ENCODE data around the gene TPRN. TPM values are rescaled to one million over a fixed set of nuclear protein-coding genes. Genes with fewer than 3 reads are reported as not detected.
A peak's percentile ranks its signal among the peaks of the same experiment; 100 is the strongest.

The TPRN gene
- total RNA-seq, 1 experiment from 2014 or later, result 5.7 TPM

DNA sequence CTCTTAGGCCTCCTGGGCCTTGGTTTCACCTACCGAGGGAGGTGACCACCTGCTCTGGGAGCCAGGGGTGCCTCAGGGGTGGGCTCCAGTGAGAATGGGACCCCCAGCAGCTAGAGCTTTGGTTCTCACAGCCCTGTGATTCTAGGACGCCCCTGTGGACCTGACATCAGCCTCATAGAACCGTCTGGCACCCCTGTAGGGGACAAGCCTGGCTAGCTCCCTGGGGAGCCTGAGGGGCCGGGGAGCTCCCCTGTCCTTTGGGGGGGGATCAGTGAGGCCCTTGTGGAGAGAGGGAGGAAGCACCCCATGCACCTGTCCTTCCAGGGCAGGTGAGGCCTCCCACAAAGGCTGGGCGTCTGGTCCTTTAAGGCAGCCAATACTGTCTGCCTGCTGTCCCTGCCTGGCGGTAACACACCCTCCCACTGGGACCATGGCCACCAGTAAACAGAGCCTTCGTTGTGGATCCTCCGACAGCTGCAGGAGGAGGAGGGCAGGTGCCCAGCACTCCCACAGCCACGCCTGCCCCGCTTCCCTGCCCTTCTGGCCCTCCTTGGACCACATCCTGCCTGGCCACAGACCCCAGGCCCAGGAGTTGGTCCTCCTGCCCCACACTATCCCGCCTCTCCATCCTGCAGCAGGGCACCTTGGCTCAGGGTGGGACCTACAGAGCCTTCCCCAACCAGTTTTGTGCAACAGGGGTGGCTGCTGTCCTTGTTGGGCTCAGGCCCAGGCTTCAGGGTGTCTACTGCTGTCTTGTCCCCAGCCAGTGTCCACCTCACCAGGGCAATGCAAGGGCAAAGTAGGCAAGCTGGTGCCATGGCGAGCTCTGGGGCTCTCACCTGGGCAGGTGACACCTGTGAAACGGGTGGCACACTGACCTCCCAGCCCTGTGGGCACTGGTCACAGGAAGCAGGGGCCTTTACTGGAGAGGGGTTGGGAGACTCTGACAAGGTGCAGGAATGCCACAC lies 37.5 kb upstream of the TPRN start:
- no peaks in the 10 kb centered on the region for H3K9me3 ChIP-seq (ENCODE audit: low read length)
- H3K36me3 ChIP-seq (ENCODE audit: insufficient read depth, low read length), result peaks cover 15% of the 10 kb centered on the region
- H3K79me2 ChIP-seq (ENCODE audit: low read length), result 0 out of 2 replicates have a peak, but pooled peaks cover 5% of the 10 kb centered on the region
- no peak overlapping the region for H2AFZ ChIP-seq (ENCODE audit: low read length)
- H3K27ac ChIP-seq (ENCODE audit: low read length), result no peak overlapping the region
- H3K27me3 ChIP-seq (ENCODE audit: low read length), result no peaks in the 10 kb centered on the region
- H3K4me3 ChIP-seq (ENCODE audit: low read length), result no peak overlapping the region
- no peaks in the 10 kb centered on the region for H3K9me2 ChIP-seq (replicated peaks; ENCODE audit: insufficient read depth, low read length)
- peaks cover 51% of the 10 kb centered on the region for H4K20me1 ChIP-seq (ENCODE audit: insufficient read depth, low read depth, low read length)
- H3K4me1 ChIP-seq (ENCODE audit: low read length), result peaks cover 65% of the 10 kb centered on the region
- peak overlapping the region; percentile 9 for H3K4me2 ChIP-seq (ENCODE audit: low read depth, low read length, poor library complexity, severe bottlenecking)
- DNase-seq, result no peak
- H3K9ac ChIP-seq (ENCODE audit: low read length), result peak overlapping the region; percentile 25; the same call in 1 of the 2 replicates

DNA sequence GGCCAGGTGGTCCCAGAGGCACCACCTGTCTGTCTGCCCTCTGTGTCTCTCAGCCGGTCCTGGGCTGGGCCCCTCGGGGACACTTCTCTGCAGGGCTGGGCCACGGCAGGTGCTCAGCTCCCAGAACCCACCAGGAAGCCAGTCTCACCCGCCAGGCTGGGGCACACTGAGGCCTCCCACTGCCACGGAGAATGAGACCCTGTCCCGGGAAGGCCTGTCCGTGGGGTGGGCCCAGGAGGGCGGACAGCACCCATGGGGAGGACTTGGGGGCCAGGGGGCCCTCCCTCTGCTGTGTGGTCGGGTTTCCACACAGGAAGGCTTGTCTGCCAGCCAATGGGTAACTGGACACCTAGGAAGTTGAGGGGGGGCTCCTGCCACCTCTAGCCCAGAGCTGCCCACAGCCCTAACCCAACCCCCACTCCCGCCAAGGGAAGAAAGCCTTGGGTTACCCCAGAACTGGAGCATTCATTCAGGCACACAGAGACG lies 36.4 kb upstream of the TPRN start:
- Histone ChIP-seq H3K9me3 (ENCODE audit: low read length) (no peaks in the 10 kb centered on the region), H4K20me1 (ENCODE audit: insufficient read depth, low read depth, low read length) (peaks cover 40% of the 10 kb centered on the region), H3K79me2 (ENCODE audit: low read length) (0 out of 2 replicates have a peak, but pooled peaks cover 4% of the 10 kb centered on the region), H3K27me3 (ENCODE audit: low read length) (no peaks in the 10 kb centered on the region), H3K4me3 (ENCODE audit: low read length) (peak overlapping the region; percentile 30; the same call in 1 of the 2 replicates), H2AFZ (ENCODE audit: low read length) (no peak overlapping the region), H3K9ac (ENCODE audit: low read length) (peak overlapping the region; percentile 36), H3K4me2 (ENCODE audit: low read depth, low read length, poor library complexity, severe bottlenecking) (peak overlapping the region; percentile 52), H3K27ac (ENCODE audit: low read length) (no peak overlapping the region), H3K4me1 (ENCODE audit: low read length) (peaks cover 55% of the 10 kb centered on the region), H3K36me3 (ENCODE audit: insufficient read depth, low read length) (peaks cover 4% of the 10 kb centered on the region), H3K9me2 (replicated peaks; ENCODE audit: insufficient read depth, low read length) (no peaks in the 10 kb centered on the region)
- DNase-seq, result no peak

DNA sequence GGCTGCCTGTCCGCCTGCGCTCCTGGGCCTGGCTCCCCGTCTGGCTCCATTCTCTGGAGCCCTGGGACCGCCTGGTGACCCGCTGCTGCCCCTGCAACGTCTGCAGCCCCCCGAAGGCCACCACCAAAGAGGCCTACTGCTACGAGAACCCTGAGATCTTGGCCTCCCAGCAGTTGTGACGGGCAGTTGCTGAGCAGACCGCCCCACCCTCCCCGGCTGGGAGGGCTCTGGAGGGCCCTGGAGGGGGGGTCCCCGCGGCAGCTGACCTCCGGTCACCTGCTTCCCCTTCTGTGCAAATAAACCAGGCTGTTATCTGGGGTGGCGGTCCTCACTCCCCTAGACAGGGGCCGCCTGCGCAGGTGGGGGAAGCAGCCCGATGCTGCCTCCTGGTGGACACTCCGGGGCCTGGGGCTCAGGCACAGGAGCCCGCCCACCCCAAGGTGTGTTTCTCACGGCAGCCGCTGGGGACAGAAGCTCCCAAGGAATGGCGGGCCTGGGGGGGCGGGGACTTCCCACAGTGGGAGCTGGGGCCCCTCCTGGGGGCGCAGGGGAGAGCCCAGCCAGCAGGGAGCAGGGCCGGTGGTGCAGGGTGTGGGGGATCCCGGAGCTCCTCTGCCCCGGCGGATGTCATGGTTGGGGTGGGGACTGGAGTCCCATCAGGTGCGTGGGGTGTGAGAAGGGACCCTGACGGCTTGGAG lies 35.8 kb upstream of the TPRN start:
- Histone ChIP-seq H3K36me3 (ENCODE audit: insufficient read depth, low read length) (no peaks in the 10 kb centered on the region), H3K9me3 (ENCODE audit: low read length) (no peaks in the 10 kb centered on the region), H3K79me2 (ENCODE audit: low read length) (no peaks in the 10 kb centered on the region), H3K9me2 (replicated peaks; ENCODE audit: insufficient read depth, low read length) (no peaks in the 10 kb centered on the region), H2AFZ (ENCODE audit: low read length) (no peak overlapping the region), H4K20me1 (ENCODE audit: insufficient read depth, low read depth, low read length) (peaks cover 35% of the 10 kb centered on the region; the same call in 1 of the 2 replicates), H3K4me2 (ENCODE audit: low read depth, low read length, poor library complexity, severe bottlenecking) (peak overlapping the region; percentile 52), H3K9ac (ENCODE audit: low read length) (peak overlapping the region; percentile 36), H3K4me1 (ENCODE audit: low read length) (peaks cover 54% of the 10 kb centered on the region), H3K27ac (ENCODE audit: low read length) (no peak overlapping the region), H3K4me3 (ENCODE audit: low read length) (peak overlapping the region; percentile 30; the same call in 1 of the 2 replicates), H3K27me3 (ENCODE audit: low read length) (no peaks in the 10 kb centered on the region)
- DNase-seq, result peak; percentile 95

DNA sequence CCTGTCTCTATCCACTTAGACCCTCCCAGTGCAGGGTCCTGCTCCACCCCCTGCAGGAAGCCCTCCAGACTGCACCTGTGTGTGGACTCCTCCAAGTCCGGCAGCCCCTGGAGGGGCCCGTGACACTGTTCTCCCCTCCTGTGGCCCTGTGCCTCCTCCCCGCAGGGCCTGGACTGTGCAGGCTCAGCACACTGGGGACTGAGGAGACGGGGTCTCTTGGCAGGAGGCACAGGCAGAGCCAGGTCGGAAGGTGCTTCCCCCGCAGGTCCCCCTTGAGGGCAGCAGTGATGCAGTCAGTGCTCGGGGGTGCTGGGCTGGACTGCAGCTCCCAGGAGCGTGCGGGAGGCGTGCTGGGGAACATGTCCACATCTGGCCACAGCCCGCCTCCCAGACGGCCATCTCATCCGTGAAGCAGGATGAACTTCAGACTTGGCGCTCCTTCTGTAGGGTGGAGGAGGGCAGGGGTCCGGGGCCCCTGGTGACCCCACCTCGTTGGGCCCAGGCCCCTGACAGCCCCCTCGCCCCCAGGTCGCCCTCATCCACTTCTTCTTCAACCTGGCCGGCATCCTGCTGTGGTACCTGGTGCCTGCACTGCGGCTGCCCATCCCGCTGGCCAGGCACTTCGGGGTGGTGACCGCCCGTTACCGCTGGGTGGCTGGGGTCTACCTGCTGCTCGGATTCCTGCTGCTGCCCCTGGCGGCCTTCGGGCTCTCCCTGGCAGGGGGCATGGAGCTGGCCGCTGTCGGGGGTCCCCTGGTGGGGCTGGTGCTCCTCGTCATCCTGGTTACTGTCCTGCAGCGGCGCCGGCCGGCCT lies 35.1 kb upstream of the TPRN start:
- H3K9me3 ChIP-seq (ENCODE audit: low read length), result no peaks in the 10 kb centered on the region
- H3K4me2 ChIP-seq (ENCODE audit: low read depth, low read length, poor library complexity, severe bottlenecking), result peak overlapping the region; percentile 70
- H3K4me1 ChIP-seq (ENCODE audit: low read length), result peaks cover 54% of the 10 kb centered on the region
- H2AFZ ChIP-seq (ENCODE audit: low read length), result no peak overlapping the region
- H3K36me3 ChIP-seq (ENCODE audit: insufficient read depth, low read length), result no peaks in the 10 kb centered on the region
- peaks cover 35% of the 10 kb centered on the region; the same call in 1 of the 2 replicates for H4K20me1 ChIP-seq (ENCODE audit: insufficient read depth, low read depth, low read length)
- H3K27ac ChIP-seq (ENCODE audit: low read length), result no peak overlapping the region
- H3K9me2 ChIP-seq (replicated peaks; ENCODE audit: insufficient read depth, low read length), result no peaks in the 10 kb centered on the region
- no peaks in the 10 kb centered on the region for H3K27me3 ChIP-seq (ENCODE audit: low read length)
- peak overlapping the region; percentile 43 for H3K9ac ChIP-seq (ENCODE audit: low read length)
- H3K4me3 ChIP-seq (ENCODE audit: low read length), result peak overlapping the region; percentile 45; the same call in 1 of the 2 replicates
- H3K79me2 ChIP-seq (ENCODE audit: low read length), result no peaks in the 10 kb centered on the region
- DNase-seq, result no peak

DNA sequence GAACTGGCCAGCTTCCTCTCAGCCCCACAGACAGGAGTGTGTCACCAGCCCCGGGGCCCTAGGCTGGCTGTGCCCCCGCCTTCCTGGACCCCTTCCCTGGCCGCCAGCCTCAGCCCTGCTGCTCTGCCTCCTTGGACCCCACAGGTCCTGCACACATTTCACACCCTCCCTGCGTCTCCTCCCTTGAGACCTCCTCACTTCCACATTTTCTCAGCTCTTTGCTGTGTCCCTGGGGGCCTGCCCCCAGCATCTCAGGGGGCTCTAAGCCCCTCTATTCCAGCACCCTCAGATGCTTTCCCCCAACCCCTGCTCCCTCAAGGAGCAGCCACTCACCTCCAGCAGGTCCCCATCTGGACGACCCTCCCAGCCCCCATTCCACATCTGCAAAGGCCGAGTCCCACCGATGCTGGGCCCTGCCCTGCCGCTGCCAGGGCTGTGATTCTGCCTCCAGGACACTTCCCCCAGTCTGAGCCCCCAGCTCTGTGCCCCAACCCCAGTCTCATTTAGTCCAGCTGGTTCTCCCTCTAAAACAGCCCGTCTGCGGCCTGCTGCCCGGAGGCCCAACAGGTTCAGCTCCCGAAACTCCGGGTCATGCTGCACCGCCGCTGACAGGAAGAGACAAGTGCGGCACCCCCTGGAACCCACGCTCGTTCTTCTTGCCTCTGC lies 34.4 kb upstream of the TPRN start:
- H3K4me2 ChIP-seq (ENCODE audit: low read depth, low read length, poor library complexity, severe bottlenecking), result peak overlapping the region; percentile 70
- peak overlapping the region; percentile 45 for H3K4me3 ChIP-seq (ENCODE audit: low read length)
- peaks cover 49% of the 10 kb centered on the region for H3K4me1 ChIP-seq (ENCODE audit: low read length)
- H3K36me3 ChIP-seq (ENCODE audit: insufficient read depth, low read length), result no peaks in the 10 kb centered on the region
- H3K9ac ChIP-seq (ENCODE audit: low read length), result peak overlapping the region; percentile 43
- no peaks in the 10 kb centered on the region for H3K79me2 ChIP-seq (ENCODE audit: low read length)
- no peak overlapping the region for H3K27ac ChIP-seq (ENCODE audit: low read length)
- no peaks in the 10 kb centered on the region for H3K9me3 ChIP-seq (ENCODE audit: low read length)
- no peak overlapping the region for H2AFZ ChIP-seq (ENCODE audit: low read length)
- H3K27me3 ChIP-seq (ENCODE audit: low read length), result no peaks in the 10 kb centered on the region
- peak; percentile 85 for DNase-seq
- peaks cover 35% of the 10 kb centered on the region; the same call in 1 of the 2 replicates for H4K20me1 ChIP-seq (ENCODE audit: insufficient read depth, low read depth, low read length)
- H3K9me2 ChIP-seq (replicated peaks; ENCODE audit: insufficient read depth, low read length), result no peaks in the 10 kb centered on the region

DNA sequence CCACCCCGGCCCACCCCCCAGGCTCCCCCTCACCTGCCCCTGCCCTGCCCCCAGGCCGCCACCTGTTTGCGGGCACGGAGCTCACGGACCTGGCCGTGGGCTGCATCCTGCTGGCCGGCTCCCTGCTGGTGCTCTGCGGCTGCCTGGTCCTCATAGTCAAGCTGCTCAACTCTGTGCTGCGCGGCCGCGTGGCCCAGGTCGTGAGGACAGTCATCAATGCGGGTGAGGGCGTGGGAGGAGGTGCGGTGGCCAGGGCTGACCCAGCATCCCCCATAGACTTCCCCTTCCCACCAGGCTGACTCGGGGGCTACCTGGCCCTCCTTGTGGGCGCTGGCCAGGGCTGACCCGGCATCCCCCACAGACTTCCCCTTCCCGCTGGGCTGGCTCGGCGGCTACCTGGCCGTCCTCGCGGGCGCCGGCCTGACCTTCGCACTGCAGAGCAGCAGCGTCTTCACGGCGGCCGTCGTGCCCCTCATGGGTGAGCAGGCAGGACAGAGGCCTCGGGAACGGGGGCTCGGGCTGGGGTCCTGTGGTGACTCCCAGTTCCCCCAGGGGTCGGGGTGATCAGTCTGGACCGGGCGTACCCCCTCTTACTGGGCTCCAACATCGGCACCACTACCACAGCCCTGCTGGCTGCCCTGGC lies 33.6 kb upstream of the TPRN start:
- DNase-seq, result no peak
- Histone ChIP-seq H3K9ac (ENCODE audit: low read length) (peak overlapping the region; percentile 43), H3K4me3 (ENCODE audit: low read length) (peak overlapping the region; percentile 45; the same call in 1 of the 2 replicates), H3K79me2 (ENCODE audit: low read length) (no peaks in the 10 kb centered on the region), H3K9me2 (replicated peaks; ENCODE audit: insufficient read depth, low read length) (no peaks in the 10 kb centered on the region), H3K27me3 (ENCODE audit: low read length) (no peaks in the 10 kb centered on the region), H3K27ac (ENCODE audit: low read length) (no peak overlapping the region), H3K9me3 (ENCODE audit: low read length) (no peaks in the 10 kb centered on the region), H4K20me1 (ENCODE audit: insufficient read depth, low read depth, low read length) (peaks cover 35% of the 10 kb centered on the region; the same call in 1 of the 2 replicates), H3K4me2 (ENCODE audit: low read depth, low read length, poor library complexity, severe bottlenecking) (peak overlapping the region; percentile 70), H2AFZ (ENCODE audit: low read length) (no peak overlapping the region), H3K4me1 (ENCODE audit: low read length) (peaks cover 45% of the 10 kb centered on the region), H3K36me3 (ENCODE audit: insufficient read depth, low read length) (no peaks in the 10 kb centered on the region)
